Stimulated activated CD8-positive, alpha-beta memory T cell treated with anti-CD3 and anti-CD28 coated beads, Interleukin-4, amount 100 ng/mL, for 48 hours (primary cell): ENCODE results near the gene GOPC.
"Not testable (repeated sequence)": the region's sequence is repeated elsewhere in the genome, so short reads cannot be mapped to it uniquely, and the experiment has no call there.

Experiments used
- DNase-seq: peaks from one replicate; pipeline ENCODE4 v3.0.0-alpha.2; 2020

GOPC gene

GRCh38 chr6:117602151-117602898 is at the start of gene GOPC:
GOPC (minus strand) TSS chr6:117602511; CDS start chr6:117602288, 223 bp downstream.
- DNase-seq, result peak; percentile 92

- not testable (repeated sequence) for DNase-seq
Measured at GRCh38 chr6:117651984-117652383, 49.7 kb upstream of the GOPC start.

GRCh38 chr6:117642976-117643375 is 40.7 kb upstream of the GOPC start:
- no peak for DNase-seq

- DNase-seq, result no peak
Measured at GRCh38 chr6:117637770-117638169, 35.5 kb upstream of the GOPC start.

GRCh38 chr6:117629119-117629660 is 26.9 kb upstream of the GOPC start:
- DNase-seq, result no peak

GRCh38 chr6:117627533-117627932 is 25.2 kb upstream of the GOPC start:
- no peak for DNase-seq

- no peak for DNase-seq
Measured at GRCh38 chr6:117624869-117625481, 22.7 kb upstream of the GOPC start.

GRCh38 chr6:117619178-117619577 is 16.9 kb upstream of the GOPC start:
- no peak for DNase-seq

- no peak for DNase-seq
Measured at GRCh38 chr6:117617210-117618035, 15.1 kb upstream of the GOPC start.

GRCh38 chr6:117616391-117617209 is 14.3 kb upstream of the GOPC start:
- DNase-seq, result peak; percentile 47

GRCh38 chr6:117615750-117616390 is 13.6 kb upstream of the GOPC start:
- no peak for DNase-seq

- DNase-seq, result no peak
Measured at GRCh38 chr6:117613920-117614560, 11.7 kb upstream of the GOPC start.

GRCh38 chr6:117607511-117607910 is 5.2 kb upstream of the GOPC start:
- no peak for DNase-seq

- DNase-seq, result peak; percentile 43
Measured at GRCh38 chr6:117605169-117605826, 3.0 kb upstream of the GOPC start.

GRCh38 chr6:117603821-117604220 is 1.5 kb upstream of the GOPC start:
- DNase-seq, result no peak

- no peak for DNase-seq
Measured at GRCh38 chr6:117602899-117603588, 733 bp upstream of the GOPC start.

GRCh38 chr6:117601811-117602150 is 530 bp downstream of the GOPC start:
- peak; percentile 51 for DNase-seq

- no peak for DNase-seq
Measured at GRCh38 chr6:117600008-117600743, 2.1 kb downstream of the GOPC start.

GRCh38 chr6:117597755-117598154 is 4.6 kb downstream of the GOPC start:
- no peak for DNase-seq
